NB4 (cell line): Measurements from ENCODE around the gene OSMR.

Source experiments
- DNase-seq: peaks from one replicate; pipeline ENCODE4 v3.0.0; 2010; ENCODE audit warnings: low read depth
- H3K4me3 ChIP-seq: one replicate; pipeline ENCODE4 v1.5.1; 2011; ENCODE audit warnings: mild to moderate bottlenecking, low read depth, low read length, moderate library complexity
- CTCF ChIP-seq: IDR thresholded peaks from one replicate; pipeline ENCODE4 v1.5.1; 2012; ENCODE audit warnings: low read depth, low read length
- MAX ChIP-seq: IDR thresholded peaks from 2 replicates; pipeline ENCODE4 v1.6.1; 2011; ENCODE audit warnings: low read depth, low read length
- MYC ChIP-seq: IDR thresholded peaks from 2 replicates; pipeline ENCODE4 v1.6.1; 2011; ENCODE audit warnings: low read depth, low read length
- POLR2A ChIP-seq: IDR thresholded peaks from 2 replicates; pipeline ENCODE4 v1.6.1; 2011; ENCODE audit warnings: mild to moderate bottlenecking; ENCODE audit not compliant: insufficient read length; ENCODE audit errors: extremely low read depth

The OSMR gene

GRCh38 chr5:38931731-38932130, 85.9 kb downstream of the OSMR start:
- no peak for DNase-seq
- H3K4me3 ChIP-seq = no peak overlapping the region
- TF ChIP-seq POLR2A (no peak), CTCF (no peak), MYC (no peak), MAX (no peak)

- no peak for DNase-seq
- no peak for TF ChIP-seq MAX
- no peak for TF ChIP-seq MYC
- no peak for TF ChIP-seq POLR2A
- no peak for TF ChIP-seq CTCF
- no peak overlapping the region for H3K4me3 ChIP-seq
Observed at GRCh38 chr5:38932854-38933408, 87.1 kb downstream of the OSMR start.

- no peak for TF ChIP-seq MYC
- no peak for TF ChIP-seq CTCF
- TF ChIP-seq MAX = no peak
- TF ChIP-seq POLR2A = no peak
- no peak overlapping the region for H3K4me3 ChIP-seq
- DNase-seq = no peak
Observed at GRCh38 chr5:38935437-38935836, 89.6 kb downstream of the OSMR start.

GRCh38 chr5:38936269-38936668, 90.5 kb downstream of the OSMR start:
- no peak overlapping the region for H3K4me3 ChIP-seq
- TF ChIP-seq CTCF (no peak), MYC (no peak), MAX (no peak), POLR2A (no peak)
- no peak for DNase-seq

GRCh38 chr5:38938424-38938823, 92.6 kb downstream of the OSMR start:
- no peak for DNase-seq
- H3K4me3 ChIP-seq = no peak overlapping the region
- TF ChIP-seq POLR2A = no peak
- TF ChIP-seq MYC = no peak
- TF ChIP-seq MAX = no peak
- TF ChIP-seq CTCF = no peak

- no peak overlapping the region for H3K4me3 ChIP-seq
- TF ChIP-seq POLR2A (no peak), CTCF (no peak), MYC (no peak), MAX (no peak)
- DNase-seq = no peak
Observed at GRCh38 chr5:38938973-38939372, 93.2 kb downstream of the OSMR start.
